GM18507 (cell line): ENCODE results near the gene SPDYE6.
"Not testable (repeated sequence)": the region's sequence is repeated elsewhere in the genome, so short reads cannot be mapped to it uniquely, and the experiment has no call there.

Source experiments
- DNase-seq: peaks from one replicate; pipeline ENCODE4 v3.0.0; 2011; ENCODE audit warnings: low read depth; ENCODE audit not compliant: insufficient read length; ENCODE audit errors: extremely low spot score
- FAIRE-seq: peaks from 2 replicates; lab custom pipeline; 2011; peaks lifted over from hg19 to GRCh38; lab: Jason Lieb, UNC

SPDYE6 gene

DNA sequence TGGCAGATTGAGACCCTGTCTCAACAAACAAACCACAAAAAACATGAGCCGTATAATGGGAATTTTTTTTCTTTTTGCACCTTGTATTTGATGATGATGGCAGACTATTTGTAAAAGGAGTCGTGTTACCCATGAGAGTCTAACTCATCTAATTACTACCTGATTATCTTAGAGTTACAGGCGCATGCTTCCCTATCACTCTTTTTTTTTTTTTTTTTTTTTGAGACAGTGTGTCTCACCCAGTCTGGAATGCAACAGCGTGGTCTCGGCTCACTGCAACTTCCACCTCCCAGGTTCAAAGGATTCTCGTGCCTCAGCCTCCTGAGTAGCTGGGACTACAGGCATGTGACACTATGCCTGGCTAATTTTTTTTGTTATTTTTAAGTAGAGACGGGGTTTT is 9.1 kb upstream of the SPDYE6 start:
- FAIRE-seq, DNase-seq: not testable (repeated sequence)

DNA sequence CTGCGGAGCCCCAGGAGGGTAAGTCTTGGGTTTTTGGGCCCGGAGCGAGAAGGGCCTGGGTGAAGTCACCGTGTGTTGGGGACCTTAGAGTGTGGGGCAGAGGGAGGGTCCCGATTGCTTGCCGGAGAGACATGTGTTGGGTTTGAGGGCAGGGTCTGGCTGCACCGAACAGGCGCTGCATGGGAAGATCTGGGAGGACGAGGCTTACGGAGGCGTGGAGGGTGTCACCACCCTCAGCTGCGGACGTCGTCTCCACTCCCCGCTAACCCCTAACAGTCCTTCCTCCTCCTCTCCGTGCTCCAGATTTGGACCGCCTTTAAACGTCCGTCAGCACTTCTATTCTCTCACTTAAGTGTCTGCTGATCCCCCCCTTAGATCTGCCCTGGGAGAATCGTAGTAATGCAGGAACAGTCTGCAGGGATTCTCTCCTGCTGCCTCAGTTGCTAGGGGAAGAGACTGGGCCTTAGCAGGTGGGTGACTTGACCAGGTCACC is 8.2 kb upstream of the SPDYE6 start:
- not testable (repeated sequence) for DNase-seq, FAIRE-seq

DNA sequence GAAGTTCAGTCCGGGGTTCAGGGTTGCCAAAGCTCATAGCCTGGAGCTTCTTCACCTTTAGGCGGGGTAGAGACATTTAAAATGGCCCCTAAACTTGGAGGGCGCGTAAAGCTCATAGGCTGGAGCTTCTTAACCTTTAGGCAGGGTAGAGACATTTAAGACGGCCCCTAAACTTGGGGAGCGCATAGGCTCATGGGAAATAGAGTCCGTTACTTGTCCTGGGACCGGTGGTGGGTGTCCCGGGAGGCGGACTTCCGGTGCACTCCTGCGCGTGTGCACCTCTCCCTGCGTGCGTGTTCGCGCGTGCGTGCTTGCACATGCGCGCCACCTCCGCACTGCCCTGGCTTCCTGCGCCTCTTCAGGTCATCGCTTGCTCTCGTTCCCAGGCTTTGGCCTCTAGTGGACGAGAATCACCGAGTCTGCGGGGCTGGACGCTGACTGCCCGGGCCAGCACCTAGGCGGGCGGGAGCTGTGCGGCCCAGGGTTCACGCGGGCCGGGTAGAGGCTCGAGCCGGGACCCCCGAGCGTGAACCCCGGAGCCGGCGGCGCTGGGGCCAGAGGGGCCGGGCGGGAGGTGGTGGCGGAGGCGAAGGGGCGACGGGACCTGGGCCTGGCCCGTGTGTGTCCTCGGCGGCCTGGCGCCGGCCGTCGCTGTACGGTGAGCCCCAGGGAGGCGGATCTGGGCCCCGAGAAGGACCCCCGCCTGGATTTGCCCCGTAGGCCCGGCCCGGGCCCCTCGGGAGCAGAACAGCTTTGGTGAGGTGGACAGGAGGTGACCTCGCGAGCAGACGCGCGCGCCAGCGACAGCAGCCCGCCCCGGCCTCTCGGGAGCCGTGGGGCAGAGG is 7.5 kb upstream of the SPDYE6 start:
- peak; percentile 65 for DNase-seq
- FAIRE-seq: peak; percentile 63

DNA sequence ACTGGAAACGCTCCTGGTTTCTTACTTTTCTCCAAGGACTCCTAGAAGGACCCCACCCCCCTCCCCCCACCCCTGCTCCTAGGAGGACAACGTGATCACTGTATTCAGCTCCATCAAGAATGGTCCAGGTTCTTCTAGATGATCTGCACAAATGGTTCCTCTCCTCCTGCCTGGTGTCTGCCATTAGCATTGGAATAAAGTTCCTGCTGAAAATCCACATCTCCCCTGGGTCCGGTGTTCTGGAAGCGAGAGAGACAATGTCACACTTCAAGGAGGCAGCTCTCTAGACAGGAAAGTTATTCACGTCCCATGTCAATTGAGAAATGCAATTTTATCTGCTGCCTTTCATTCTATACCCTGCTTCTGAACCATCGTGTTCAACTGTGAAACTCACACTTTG is 9.3 kb downstream of the SPDYE6 start:
- not testable (repeated sequence) for FAIRE-seq

DNA sequence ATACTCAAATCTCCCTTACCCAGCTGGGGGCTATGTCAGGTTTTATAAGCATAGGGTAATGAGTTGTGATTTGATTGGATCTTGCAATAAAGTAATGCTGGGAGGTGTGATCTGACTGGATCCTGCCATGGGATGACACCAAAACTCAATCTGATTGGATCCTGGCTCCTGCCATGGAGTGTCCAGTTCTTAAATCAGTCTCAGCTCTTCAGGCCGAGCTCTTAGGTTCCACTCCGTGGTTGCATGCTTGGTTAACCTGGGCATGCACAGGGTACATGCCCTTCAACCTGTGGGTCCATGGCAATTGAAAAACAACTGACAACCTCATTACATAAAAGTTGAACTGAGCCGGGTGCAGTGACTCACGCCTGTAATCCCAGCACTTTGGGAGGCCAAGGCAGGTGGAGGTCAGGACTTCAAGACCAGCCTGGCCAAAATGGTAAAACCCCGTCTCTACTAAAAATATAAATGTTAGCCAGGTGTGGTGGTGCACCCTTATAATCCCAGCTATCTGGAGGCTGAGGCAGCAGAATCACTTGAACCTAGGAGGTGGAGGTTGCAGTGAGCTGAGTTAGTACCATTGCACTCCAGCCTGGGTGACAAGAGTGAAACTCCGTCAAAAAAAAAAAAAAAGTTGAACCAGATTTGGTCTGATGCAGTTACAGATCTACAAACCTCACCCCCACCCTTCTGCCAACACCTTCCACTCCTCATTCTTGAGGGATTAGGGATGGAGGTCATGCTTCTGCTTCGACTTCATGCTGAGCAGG is 15.5 kb downstream of the SPDYE6 start:
- not testable (repeated sequence) for DNase-seq

More for the DNA sequence above, 9.3 kb downstream of the SPDYE6 start:
- not testable (repeated sequence) for DNase-seq

DNA sequence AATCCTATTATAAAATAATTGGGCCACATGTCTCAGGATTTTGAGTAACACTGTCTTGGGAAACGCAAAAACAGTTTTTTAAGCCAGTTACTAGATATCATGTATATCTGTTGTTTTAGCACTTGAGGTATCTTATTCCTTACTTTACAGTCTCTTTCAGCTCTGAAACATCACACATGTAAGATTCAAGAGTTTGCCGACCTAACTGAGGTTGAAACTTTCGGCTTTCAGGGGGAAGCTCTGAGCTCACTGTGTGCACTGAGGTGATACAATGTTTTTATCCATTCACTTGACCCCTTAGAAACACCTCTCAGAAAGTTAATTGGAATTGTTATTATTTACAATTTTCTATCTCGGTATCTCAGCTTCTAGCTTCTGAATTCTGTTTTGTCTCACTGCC is 18.8 kb downstream of the SPDYE6 start:
- DNase-seq: not testable (repeated sequence)
- peak; percentile 58 for FAIRE-seq

More for the DNA sequence above, 15.5 kb downstream of the SPDYE6 start:
- FAIRE-seq: not testable (repeated sequence)

DNA sequence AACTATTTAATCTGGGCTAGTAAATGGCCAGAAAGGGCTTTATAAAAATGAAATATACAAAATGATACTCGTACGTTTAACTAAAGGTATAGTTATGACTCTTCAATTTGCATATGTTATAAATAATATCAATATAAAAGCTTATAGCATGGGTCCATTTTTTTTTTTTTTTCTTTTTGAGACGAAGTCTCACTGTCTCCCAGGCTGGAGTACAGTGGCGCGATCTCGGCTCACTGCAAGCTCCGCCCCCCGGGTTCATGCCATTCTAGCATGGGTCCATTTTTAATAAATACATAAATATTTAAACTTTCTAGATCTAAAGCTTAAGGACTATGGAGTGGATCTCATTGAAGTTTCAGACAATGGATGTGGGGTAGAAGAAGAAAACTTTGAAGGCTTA is 19.2 kb downstream of the SPDYE6 start:
- not testable (repeated sequence) for FAIRE-seq, DNase-seq

DNA sequence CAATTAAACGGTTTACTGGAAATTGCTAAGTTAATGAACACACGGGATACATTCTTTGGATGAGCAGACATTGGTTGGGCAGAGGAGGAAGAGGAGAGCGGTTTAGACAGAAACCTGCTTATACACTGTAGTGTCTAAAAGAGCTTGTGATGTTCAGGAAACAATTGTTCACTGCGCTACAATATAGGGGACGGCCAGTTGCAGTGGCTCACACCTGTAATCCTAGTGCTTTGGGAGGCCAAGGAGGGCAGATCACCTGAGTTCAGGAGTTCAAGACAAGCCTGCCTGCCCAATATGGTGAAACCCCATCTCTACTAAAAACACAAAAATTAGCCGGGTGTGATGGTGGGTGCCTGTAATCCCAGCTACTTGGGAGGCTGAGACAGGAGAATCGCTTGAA is 20.7 kb downstream of the SPDYE6 start:
- not testable (repeated sequence) for DNase-seq, FAIRE-seq

DNA sequence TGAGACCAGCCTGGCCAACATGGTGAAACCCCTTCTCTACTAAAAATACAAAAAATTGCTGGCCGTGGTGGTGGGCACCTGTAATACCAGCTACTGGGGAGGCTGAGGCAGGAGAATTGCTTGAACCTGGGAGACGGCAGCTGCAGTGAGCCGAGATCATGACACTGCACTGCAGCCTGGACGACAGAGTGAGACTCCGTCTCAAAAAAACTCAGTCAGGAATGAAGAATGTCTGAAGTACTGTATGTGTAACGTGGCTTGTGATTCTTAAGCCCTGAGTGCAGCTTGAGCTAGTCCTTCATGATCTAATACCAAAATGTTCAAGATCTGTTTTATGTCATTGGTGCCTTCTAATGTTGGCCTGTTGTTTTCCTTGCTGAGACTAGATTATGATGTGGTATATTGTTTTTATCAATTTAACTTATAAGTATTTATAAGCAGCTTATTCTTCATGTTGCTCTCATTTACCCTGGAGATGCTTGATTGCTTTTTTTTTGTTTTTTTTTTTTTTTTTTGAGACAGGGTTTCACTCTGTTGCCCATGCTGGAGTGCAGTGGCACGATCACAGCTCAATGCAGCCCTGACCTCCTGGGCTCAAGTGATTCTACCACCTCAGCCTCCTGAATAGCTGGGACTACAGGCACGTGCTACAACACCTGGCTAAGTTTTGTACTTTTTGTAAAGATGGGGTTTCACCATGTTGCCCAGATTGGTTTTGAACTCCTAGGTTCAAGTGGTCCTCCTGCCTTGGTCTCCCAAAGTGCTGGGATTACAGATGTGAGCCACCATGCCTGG is 25.4 kb downstream of the SPDYE6 start:
- not testable (repeated sequence) for FAIRE-seq, DNase-seq

DNA sequence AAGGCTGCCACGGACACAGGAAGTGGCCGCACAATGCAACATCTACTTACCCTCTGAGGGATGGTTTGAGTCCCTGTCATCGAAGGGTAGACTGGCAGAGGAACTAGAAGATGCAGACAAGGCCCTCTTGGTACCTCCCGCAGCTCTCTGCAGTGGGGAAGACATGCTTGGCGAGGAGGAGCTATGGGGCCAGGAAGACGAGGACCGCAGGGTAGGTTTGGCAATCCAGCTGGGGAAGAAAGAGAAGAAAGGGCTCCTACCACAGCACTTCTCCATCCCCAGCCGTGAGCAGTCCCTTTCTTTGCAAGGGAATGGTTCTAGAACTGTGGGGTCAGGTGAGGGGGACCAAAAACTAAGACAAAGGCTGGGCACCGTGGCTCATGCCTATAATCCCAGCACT is 26.9 kb downstream of the SPDYE6 start:
- not testable (repeated sequence) for FAIRE-seq

DNA sequence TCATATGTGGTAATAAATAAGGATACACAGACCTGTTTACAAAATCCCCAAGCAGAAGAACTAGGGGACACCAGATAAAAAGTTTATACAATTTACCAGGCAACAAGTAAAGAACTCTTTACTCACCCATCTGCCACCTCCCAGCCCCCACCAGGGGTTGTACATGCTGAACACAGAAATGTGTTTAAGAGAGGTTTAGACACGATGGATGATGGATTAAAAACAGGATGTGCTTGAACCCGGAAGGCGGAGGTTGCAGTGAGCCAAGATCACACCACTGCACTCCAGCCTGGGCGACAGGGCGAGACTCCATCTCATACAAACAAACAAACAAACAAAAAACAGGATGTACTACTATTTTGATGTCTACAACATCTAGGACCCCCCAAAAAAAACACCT is 27.4 kb downstream of the SPDYE6 start:
- DNase-seq, FAIRE-seq: not testable (repeated sequence)

More for the DNA sequence above, 26.9 kb downstream of the SPDYE6 start:
- not testable (repeated sequence) for DNase-seq

DNA sequence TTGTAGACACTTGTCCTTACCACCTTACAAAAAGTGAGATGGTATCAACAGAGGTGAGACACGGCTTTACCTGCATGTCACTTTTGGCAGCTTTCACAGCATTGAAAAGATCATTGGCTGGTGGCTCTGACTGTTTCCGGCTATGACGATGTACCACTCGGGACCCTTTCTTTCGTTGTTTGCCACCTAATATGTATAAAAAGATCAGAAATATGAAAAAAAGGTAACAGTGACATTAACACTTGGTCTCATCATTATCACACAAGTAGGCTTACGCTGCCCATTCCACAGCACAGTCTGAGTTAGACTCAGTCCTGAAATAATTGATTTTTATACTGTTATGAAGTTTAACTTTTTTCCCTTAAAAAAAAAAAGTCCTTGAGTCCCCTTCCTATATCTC is 29.1 kb downstream of the SPDYE6 start:
- not testable (repeated sequence) for DNase-seq, FAIRE-seq

DNA sequence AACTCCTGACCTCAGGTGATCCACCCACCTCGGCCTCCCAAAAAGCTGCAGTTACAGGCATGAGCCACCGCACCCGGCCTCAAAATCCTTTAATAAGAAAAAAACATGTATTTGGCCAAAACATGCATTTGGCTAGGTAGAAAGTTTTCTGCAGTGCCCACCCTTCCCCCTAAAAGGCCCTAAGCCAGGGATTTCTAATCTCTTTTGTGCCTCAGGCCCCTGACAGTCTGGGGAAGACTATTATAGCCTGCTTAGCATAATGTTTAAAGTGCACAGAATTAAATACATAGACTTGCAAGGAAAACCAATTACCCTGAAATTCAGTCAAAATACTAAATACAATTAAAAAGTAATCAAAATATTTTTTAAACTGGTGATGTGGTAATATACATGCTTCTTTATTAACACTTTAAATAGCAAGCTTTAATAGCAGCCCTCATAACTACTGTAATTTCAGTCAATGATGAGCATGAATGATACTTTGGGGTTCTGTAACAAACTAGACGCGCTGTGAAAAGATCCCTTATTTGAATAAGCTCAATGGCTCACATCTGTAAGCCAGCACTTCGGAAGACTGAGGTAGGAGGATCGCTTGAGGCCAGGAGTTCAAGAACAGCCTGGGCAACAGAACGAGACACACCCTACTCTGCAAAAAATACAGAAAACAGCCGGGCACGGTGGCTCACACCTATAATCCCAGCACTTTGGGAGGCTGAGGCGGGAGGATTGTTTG is 29.9 kb downstream of the SPDYE6 start:
- no peak for DNase-seq
- no peak for FAIRE-seq

DNA sequence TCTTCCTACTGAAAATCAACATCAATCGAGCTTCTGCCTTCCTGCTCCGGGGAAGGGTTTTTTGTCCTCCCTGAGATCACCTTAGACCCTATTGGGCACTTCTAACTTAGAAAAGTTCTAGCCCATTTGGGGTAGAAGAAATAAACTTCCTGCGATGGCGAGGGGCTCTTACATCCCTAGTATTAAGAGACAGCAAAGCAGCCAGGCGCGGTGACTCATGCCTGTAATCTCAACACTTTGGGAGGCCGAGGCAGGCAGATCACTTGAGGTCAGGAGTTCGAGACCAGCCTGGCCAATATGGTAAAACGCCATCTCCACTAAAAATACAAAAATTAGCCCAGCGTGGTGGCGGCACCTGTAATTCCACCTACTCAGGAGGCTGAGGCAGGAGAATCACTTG is 31.1 kb downstream of the SPDYE6 start:
- FAIRE-seq, DNase-seq: not testable (repeated sequence)

DNA sequence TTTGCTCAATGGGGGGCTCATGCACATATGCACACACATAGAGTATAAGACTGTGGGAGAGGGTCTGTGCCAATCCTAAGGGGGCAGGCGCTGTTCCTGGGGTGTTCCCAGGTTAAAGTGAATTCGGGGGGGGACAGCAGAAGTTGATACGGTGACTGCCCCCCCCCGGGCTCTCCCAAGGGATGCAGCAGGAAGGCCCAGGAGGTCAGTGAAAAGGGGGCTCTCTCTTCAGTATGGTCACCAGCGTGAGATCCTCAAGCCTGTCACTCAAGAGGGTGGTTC is 32.4 kb downstream of the SPDYE6 start:
- FAIRE-seq: no peak

DNA sequence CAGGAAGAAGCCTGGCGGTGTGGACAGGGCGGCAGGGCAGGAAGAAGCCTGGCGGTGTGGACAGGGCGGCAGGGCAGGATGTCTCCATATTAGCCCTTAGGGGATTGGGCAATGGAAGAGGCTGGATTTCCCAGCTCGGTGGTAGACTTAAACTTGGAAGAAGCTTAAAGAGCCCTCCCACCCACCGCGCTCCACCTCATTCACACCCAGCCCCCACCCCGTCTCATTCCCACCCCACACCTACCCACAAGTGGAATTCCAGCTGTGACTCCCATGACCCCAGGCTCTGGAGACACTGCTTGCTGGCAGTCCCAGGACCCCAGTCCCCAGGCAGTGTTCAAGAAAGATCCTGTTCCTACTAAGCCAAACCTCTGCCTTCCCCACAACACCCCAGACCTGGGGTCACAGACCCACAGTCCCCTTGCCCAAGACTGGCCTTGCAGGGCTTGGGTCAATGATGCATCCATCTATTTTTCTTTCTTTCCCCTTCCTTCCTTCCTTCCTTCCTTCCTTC is 34.0 kb downstream of the SPDYE6 start:
- DNase-seq: no peak

More for the DNA sequence above, 32.4 kb downstream of the SPDYE6 start:
- no peak for DNase-seq

DNA sequence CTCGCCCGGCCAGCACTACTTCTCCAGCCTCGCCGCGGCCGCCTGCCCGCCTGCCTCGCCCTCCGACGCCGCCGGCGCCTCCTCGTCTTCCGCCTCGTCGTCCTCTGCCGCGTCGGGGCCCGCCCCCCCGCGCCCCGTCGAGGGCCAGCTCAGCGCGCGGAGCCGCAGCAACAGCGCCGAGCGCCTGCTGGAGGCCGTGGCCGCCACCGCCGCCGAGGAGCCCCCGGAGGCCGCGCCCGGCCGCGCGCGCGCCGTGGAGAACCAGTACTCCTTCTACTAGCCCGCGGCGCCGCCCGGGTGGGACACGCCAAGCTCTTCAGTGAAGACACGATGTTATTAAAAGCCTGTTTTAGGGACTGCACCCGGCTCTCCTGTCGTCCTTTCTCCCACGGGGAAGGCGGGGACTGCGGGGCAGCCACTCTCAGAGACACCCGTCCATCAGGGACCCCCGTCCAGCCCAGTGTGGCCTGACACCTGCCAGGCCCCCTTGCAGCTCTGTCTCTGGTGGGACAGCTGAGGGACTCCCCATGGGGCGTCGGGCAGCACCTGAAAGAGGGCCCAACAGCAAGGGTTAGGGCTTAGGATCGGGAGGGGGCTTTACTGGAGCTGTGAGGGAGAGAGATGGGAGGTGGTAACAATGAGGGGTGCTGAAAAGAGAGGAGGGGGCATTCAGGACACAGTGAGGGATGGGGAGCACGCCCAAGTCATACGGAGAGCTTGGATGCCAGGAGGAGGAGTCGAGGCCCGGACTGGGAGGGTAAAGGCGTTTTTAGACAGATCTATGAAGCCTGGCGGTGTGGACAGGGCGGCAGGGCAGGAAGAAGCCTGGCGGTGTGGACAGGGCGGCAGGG is 34.7 kb downstream of the SPDYE6 start:
- DNase-seq: no peak
- FAIRE-seq: no peak

More for the DNA sequence above, 34.0 kb downstream of the SPDYE6 start:
- no peak for FAIRE-seq
